Measurements from ENCODE around the gene TMEM9B. TPM values are rescaled to one million over a fixed set of nuclear protein-coding genes. Genes with fewer than 3 reads are reported as not detected.

The TMEM9B gene
- total RNA-seq, 1 experiment from 2014 or later, result 13.6 TPM

- no peak for TF ChIP-seq CTCF (conservative IDR thresholded peaks at IDR 0.05)
These were observed 7.4 kb downstream of the TMEM9B start for GRCh38 chr11:8956860-8957259.

More at GRCh38 chr11:8956860-8957259, 7.4 kb downstream of the TMEM9B start:
- no peak overlapping the region for H2BK20ac ChIP-seq (ENCODE audit: low read depth, low read length, poor library complexity, severe bottlenecking)
- no peak overlapping the region for H3K4me2 ChIP-seq (ENCODE audit: insufficient read depth, insufficient read length, low read length)
- no peak overlapping the region for H4K8ac ChIP-seq (replicated peaks; ENCODE audit: insufficient read length, low read depth, low read length)
- peaks cover 0 to 6% of the 10 kb centered on the region in 2 experiments; a peak in 3 of 5 replicates for H3K9me3 Mint-ChIP-seq
- H3K36me3 Mint-ChIP-seq (ENCODE audit: insufficient read depth in 1 of 3, low read depth in 3 of 3), result peaks cover 9 to 36% (median 21%) of the 10 kb centered on the region in 3 experiments
- no peak overlapping the region for H3K27ac ChIP-seq (ENCODE audit: insufficient read length, low read depth, low read length)
- no peak overlapping the region for H3K4me3 Mint-ChIP-seq
- no peak overlapping the region for H3K27ac Mint-ChIP-seq
- no peaks in the 10 kb centered on the region for H4K20me1 ChIP-seq (ENCODE audit: control insufficient read depth, insufficient read depth, insufficient read length)
- H2BK15ac ChIP-seq (ENCODE audit: low read depth, low read length), result no peak overlapping the region
- no CpG with 5 or more reads among the region's 4 CpGs for WGBS (ENCODE audit: extremely low coverage, insufficient read length, low lambda C conversion rate)
- H3K79me1 ChIP-seq (ENCODE audit: insufficient read depth, low read depth, low read length, poor library complexity, severe bottlenecking), result no peaks in the 10 kb centered on the region
- no peak overlapping the region for H2BK120ac ChIP-seq (ENCODE audit: low read depth, low read length, poor library complexity, severe bottlenecking)
- no peaks in the 10 kb centered on the region for H3K23me2 ChIP-seq (ENCODE audit: insufficient read length, low read depth, low read length, poor library complexity, severe bottlenecking)
- no peak overlapping the region for H2BK12ac ChIP-seq (ENCODE audit: insufficient read length, low read depth, low read length)
- no peaks in the 10 kb centered on the region for H3K27me3 ChIP-seq (ENCODE audit: insufficient read depth, low read length)
- DNase-seq, result no peak
- no peak overlapping the region for H3K23ac ChIP-seq (ENCODE audit: insufficient read length, low read depth, low read length)
- H3K4ac ChIP-seq (ENCODE audit: low read depth, low read length), result no peak overlapping the region
- H4K5ac ChIP-seq (ENCODE audit: insufficient read length, low read depth, low read length), result no peak overlapping the region
- no peak overlapping the region for H2AK5ac ChIP-seq (ENCODE audit: insufficient read length, low read length)
- no peaks in the 10 kb centered on the region for H3K79me2 ChIP-seq (ENCODE audit: insufficient read depth, low read length)
- no peak overlapping the region for H4K91ac ChIP-seq (ENCODE audit: insufficient read length, low read depth, low read length)
- no peaks in the 10 kb centered on the region for H3K9me3 ChIP-seq (ENCODE audit: control insufficient read depth, low read depth, low read length)
- no peak overlapping the region for H2BK5ac ChIP-seq (ENCODE audit: insufficient read length, low read length)
- no peak overlapping the region for H2AFZ ChIP-seq (ENCODE audit: low read length)
- H3K18ac ChIP-seq (ENCODE audit: insufficient read length, low read depth, low read length), result no peak overlapping the region
- H3K4me1 Mint-ChIP-seq, result peaks cover 0 to 4% of the 10 kb centered on the region in 2 experiments; a peak in 1 of 4 replicates
- no peaks in the 10 kb centered on the region for H3K4me1 ChIP-seq (ENCODE audit: insufficient read depth, low read length)
- H3T11ph ChIP-seq (ENCODE audit: low read length), result no peak overlapping the region
- no peak overlapping the region for H3K56ac ChIP-seq (ENCODE audit: insufficient read length, low read depth, low read length)
- H3K27me3 Mint-ChIP-seq (ENCODE audit: low read depth), result no peaks in the 10 kb centered on the region
- no peak overlapping the region for H3K14ac ChIP-seq (ENCODE audit: insufficient read depth, low read length)
- H3K9ac ChIP-seq (ENCODE audit: extremely low read depth, insufficient read length, low read length), result no peak overlapping the region

Measured in H9 (cell line).